ENCODE data around the gene KRTAP10-1. TPM values are rescaled to one million over a fixed set of nuclear protein-coding genes. Genes with fewer than 3 reads are reported as not detected.
A peak's percentile ranks its signal among the peaks of the same experiment; 100 is the strongest.

KRTAP10-1 gene
- total and polyA plus RNA-seq, 2 of the 8 experiments (the other 6 are each of a cell fraction or from before 2014, with no cell fraction given): 0.08 TPM; not detected in 1

- Histone ChIP-seq H3K4me3 (ENCODE audit: extremely low read depth in 1 of 4, insufficient read depth in 2 of 4, low read depth in 3 of 4, low read length in 4 of 4) (no peak overlapping the region), H2BK120ac (replicated peaks; ENCODE audit: low read depth, low read length) (no peak overlapping the region)
These were observed 47.2 kb downstream of the KRTAP10-1 start for GRCh38 chr21:44492567-44493385.

More at GRCh38 chr21:44492567-44493385, 47.2 kb downstream of the KRTAP10-1 start:
- no peak for FAIRE-seq
- H2BK5ac ChIP-seq (ENCODE audit: low read depth, low read length): peak overlapping the region; percentile 96
- peaks cover 0 to 17% (median 8%) of the 10 kb centered on the region in 4 experiments; a peak in 5 of 7 replicates for H3K4me1 ChIP-seq (replicated peaks in 1 of 4; ENCODE audit: control insufficient read depth in 3 of 4, insufficient read depth in 4 of 4, low read length in 3 of 4)
- peak overlapping the region; percentile 80; the same call in 1 of the 2 replicates for H2BK20ac ChIP-seq (ENCODE audit: low read length)
- peak overlapping the region in 2 of 4 experiments; percentile 5 to 38; a peak in 3 of 7 replicates for H3K9ac ChIP-seq (replicated peaks in 1 of 4; ENCODE audit: extremely low read depth in 1 of 4, low read depth in 3 of 4, low read length in 3 of 4)
- H4K91ac ChIP-seq (replicated peaks; ENCODE audit: insufficient read length, low read length): no peak overlapping the region
- H3K27ac ChIP-seq (ENCODE audit: low read depth, low read length): peak overlapping the region; percentile 72; the same call in 1 of the 2 replicates
- no peak overlapping the region for H3K23ac ChIP-seq (ENCODE audit: insufficient read length)
- H3K36me3 ChIP-seq (ENCODE audit: control insufficient read depth in 2 of 4, insufficient read depth in 4 of 4, low read length in 3 of 4): peaks cover 0 to 26% (median 11%) of the 10 kb centered on the region in 4 experiments; a peak in 4 of 8 replicates
- no peaks in the 10 kb centered on the region for H4K20me1 ChIP-seq (replicated peaks in 1 of 2; ENCODE audit: control insufficient read depth in 1 of 2, insufficient read depth in 2 of 2, low read length in 2 of 2)
- no peak overlapping the region for H4K5ac ChIP-seq (ENCODE audit: insufficient read length, low read depth, low read length)
- H2BK12ac ChIP-seq (ENCODE audit: low read depth, low read length): peak overlapping the region; percentile 71
- TF ChIP-seq E2F6 (IDR thresholded peaks at IDR 0.05) (no peak), POLR2A (IDR thresholded peaks at IDR 0.05; ENCODE audit: control extremely low read depth in 1 of 2, low read depth in 2 of 2, low read length in 2 of 2) (peak in 1 of 2 experiments; percentile 44; a peak in 1 of 3 replicates), CBX5 (IDR thresholded peaks at IDR 0.05; ENCODE audit: low read depth, low read length) (no peak), POLR2AphosphoS5 (IDR thresholded peaks at IDR 0.05; ENCODE audit: low read depth, low read length) (peak; percentile 14; the same call in 1 of the 2 replicates), SRF (IDR thresholded peaks at IDR 0.05; ENCODE audit: low read depth, low read length) (peak; percentile 84), BACH1 (IDR thresholded peaks at IDR 0.05; ENCODE audit: low read length) (no peak), SP1 (IDR thresholded peaks at IDR 0.05; ENCODE audit: low read depth, low read length) (no peak), NANOG (IDR thresholded peaks at IDR 0.05; ENCODE audit: insufficient read depth, low read depth, low read length, poor library complexity, severe bottlenecking) (no peak)
- H2AFZ ChIP-seq (ENCODE audit: low read length): no peak overlapping the region
- no peaks in the 10 kb centered on the region; the same call in 1 of the 2 replicates for H3K79me1 ChIP-seq (ENCODE audit: low read depth, low read length)
- 0 out of 2 replicates have a peak, but pooled peaks cover 2% of the 10 kb centered on the region for H3K23me2 ChIP-seq (ENCODE audit: low read depth, low read length)
- H2BK15ac ChIP-seq (ENCODE audit: low read length): no peak overlapping the region
- H3K79me2 ChIP-seq (ENCODE audit: control insufficient read depth in 1 of 2, insufficient read depth in 2 of 2, low read length in 2 of 2): peaks cover 3 to 31% of the 10 kb centered on the region in 2 experiments; a peak in 3 of 4 replicates
- ChIA-PET CTCF (ENCODE audit: partially characterized antibody) (interaction anchor here (0.7 to 2.4 kb wide), 7 partner anchors 9 to 301 kb away, joined by 3 to 6 read pairs (median 4); no protein-coding TSS in a partner anchor), POLR2A (ENCODE audit: partially characterized antibody) (interaction anchor here (1.1 to 1.7 kb wide), 3 partner anchors 12 to 308 kb away, joined by 3 to 4 read pairs (median 3); no protein-coding TSS in a partner anchor)
- WGBS, 2 experiments (ENCODE audit: extremely low coverage in 1 of 2, insufficient coverage in 1 of 2, insufficient read length in 1 of 2, insufficient replicate concordance in 2 of 2, low coverage in 1 of 2, low lambda C conversion rate in 2 of 2, missing lambda C conversion rate in 1 of 2): 91% methylated on average over 9 of the region's 9 CpGs; no CpG with 5 or more reads in 1 of the 2 experiments
- H2AK5ac ChIP-seq (ENCODE audit: low read depth, low read length): peak overlapping the region; percentile 66; the same call in 1 of the 2 replicates
- no peak overlapping the region for H3K14ac ChIP-seq (ENCODE audit: insufficient read length)
- no peaks in the 10 kb centered on the region; a peak in 1 of 7 replicates for H3K27me3 ChIP-seq (replicated peaks in 1 of 4; ENCODE audit: control insufficient read depth in 3 of 4, extremely low read depth in 1 of 4, insufficient read depth in 3 of 4, low read length in 3 of 4)
- no peak overlapping the region for H3K18ac ChIP-seq (ENCODE audit: extremely low read depth, low read length)
- no peak overlapping the region for H3K4ac ChIP-seq (replicated peaks; ENCODE audit: insufficient read length, low read depth, low read length)
- H3K4me2 ChIP-seq (ENCODE audit: insufficient read depth in 1 of 2, low read depth in 2 of 2, low read length in 2 of 2): no peak overlapping the region
- H3K9me3 ChIP-seq (ENCODE audit: insufficient read depth in 2 of 2, low read depth in 1 of 2, low read length in 1 of 2): peaks cover 9 to 11% of the 10 kb centered on the region in 2 experiments; a peak in 3 of 4 replicates
- H4K8ac ChIP-seq (ENCODE audit: extremely low read depth, insufficient read depth, low read length): no peak overlapping the region; the same call in 1 of the 2 replicates
- DNase-seq (ENCODE audit: low read depth in 1 of 2, low spot score in 2 of 2): no peak
- H3K56ac ChIP-seq (replicated peaks; ENCODE audit: insufficient read length, low read depth, low read length): no peak overlapping the region

All from H1 (cell line).